Activated CD4-positive, alpha-beta T cell treated with anti-CD3 and anti-CD28 coated beads for 36 hours (primary cell): ENCODE measurements around the gene DOP1B. TPM values are rescaled to one million over a fixed set of nuclear protein-coding genes. Genes with fewer than 3 reads are reported as not detected.
A peak's percentile ranks its signal among the peaks of the same experiment; 100 is the strongest.

ENCODE experiments used
- ATAC-seq: fragments of 200-7000 bp; cut with Tn5 transposase; one replicate; pipeline ENCODE4 v1.10.0; 2021; ENCODE audit warnings: mild to moderate bottlenecking, moderate library complexity
- CTCF ChIA-PET: fragments of 350-600 bp; sonication (Branson Sonifier 250); formaldehyde crosslinking; loops from one replicate; lab custom pipeline; 2021; ENCODE audit warnings: antibody characterized with exemption; lab: Charles Lee
- POLR2A ChIA-PET: fragments of 350-600 bp; sonication (Branson Sonifier 250); formaldehyde crosslinking; loops from one replicate; lab custom pipeline; 2021; ENCODE audit warnings: antibody characterized with exemption, inconsistent platforms; lab: Charles Lee
- DNase-seq: peaks from one replicate; pipeline ENCODE4 v3.0.0-alpha.2; 2020
- H3K27ac Mint-ChIP-seq: one replicate; pipeline ENCODE4 v1.8.0; 2021; ENCODE audit warnings: mixed read lengths
- H3K27me3 Mint-ChIP-seq: one replicate; pipeline ENCODE4 v1.8.0; 2021; ENCODE audit warnings: mixed read lengths
- H3K36me3 Mint-ChIP-seq: one replicate; pipeline ENCODE4 v1.8.0; 2021; ENCODE audit warnings: low read depth, mixed read lengths
- H3K4me1 Mint-ChIP-seq: one replicate; pipeline ENCODE4 v1.8.0; 2021; ENCODE audit warnings: mixed read lengths
- H3K4me3 Mint-ChIP-seq: one replicate; pipeline ENCODE4 v1.8.0; 2021; ENCODE audit warnings: mild to moderate bottlenecking, moderate library complexity, mixed read lengths
- H3K9me3 Mint-ChIP-seq: one replicate; pipeline ENCODE4 v1.8.0; 2021; ENCODE audit warnings: low read depth, mixed read lengths
- intact Hi-C, 2 experiments: fragments of 100-400 bp; cut with DNase I in 1 of 2; cut with micrococcal nuclease in 1 of 2; formaldehyde crosslinking; loops; one replicate each; pipeline versions ENCODE4 v1.14.2 to v1.15.1; 2022 to 2024; cut with DNase I, micrococcal nuclease
- total RNA-seq, 2 experiments: library from RNA; stranded (reverse); gene quantifications; one replicate each; pipeline ENCODE4 v1.2.3, GENCODE V29; 2021

Gene DOP1B
- 10 to 100 TPM; 15.0 to 19.0 TPM for total RNA-seq

GRCh38 chr21:36156815-36157670, at the start of gene DOP1B:
TSS of gene DOP1B (plus strand) at chr21:36156824. CDS start at chr21:36164734, 7,910 bp downstream.
- ATAC-seq (peak; percentile 1), DNase-seq (peak; percentile 64)
- ChIA-PET CTCF (no interaction called here), POLR2A (interaction anchor here (1.9 kb wide), 1 partner anchor 163 kb away, joined by 5 read pairs; the partner anchor contains the start of gene MORC3)
- Mint-ChIP-seq H3K4me1 (peaks cover 23% of the 10 kb centered on the region), H3K27ac (peak within 1 kb of the TSS; percentile 25), H3K36me3 (no peaks in the 10 kb centered on the region), H3K27me3 (no peaks in the 10 kb centered on the region), H3K4me3 (peak within 1 kb of the TSS; percentile 77), H3K9me3 (no peaks in the 10 kb centered on the region)
- intact Hi-C loops = loop anchor here (1.0 to 5.0 kb wide), 10 partner anchors 16 to 1210 kb away; partner anchors contain the start of genes CBR3 (in 2 of the 2), CHAF1B (in 2 of the 2), MORC3 (in 2 of the 2) and SETD4 (in 2 of the 2)

DNA sequence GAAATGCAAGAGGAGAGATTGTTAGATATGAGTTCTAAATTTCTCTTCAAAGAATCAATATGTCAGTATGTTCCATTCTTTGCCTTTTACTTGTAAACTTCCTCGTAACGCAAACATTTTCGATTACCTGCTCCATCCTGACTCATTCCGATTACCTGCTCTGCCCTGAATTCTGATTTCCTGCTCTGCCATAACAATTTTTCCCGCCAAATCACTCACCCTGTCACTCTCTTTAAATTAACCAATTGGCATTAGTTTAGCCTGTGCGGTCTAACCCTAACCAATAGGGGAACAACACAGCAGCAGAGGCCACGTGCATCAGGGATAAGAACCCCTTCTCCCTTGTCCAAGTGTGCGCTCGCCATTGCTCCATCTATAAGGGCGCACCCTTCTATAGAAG, 46.8 kb upstream of the DOP1B start:
- CTCF ChIA-PET = interaction anchor here (1.7 kb wide), 1 partner anchor 68 kb away, joined by 3 read pairs; no protein-coding TSS in a partner anchor
- no peaks in the 10 kb centered on the region for H3K9me3 Mint-ChIP-seq
- peaks cover 21% of the 10 kb centered on the region for H3K4me1 Mint-ChIP-seq
- DNase-seq (no peak), ATAC-seq (no peak)
- H3K36me3 Mint-ChIP-seq = no peaks in the 10 kb centered on the region
- POLR2A ChIA-PET = no interaction called here
- peaks cover 19% of the 10 kb centered on the region for H3K27me3 Mint-ChIP-seq
- intact Hi-C loops = loop anchor here in 1 of 2 experiments (5.0 kb wide), 1 partner anchor 178 kb away; no protein-coding TSS in a partner anchor
- H3K4me3 Mint-ChIP-seq = no peak overlapping the region
- no peak overlapping the region for H3K27ac Mint-ChIP-seq

GRCh38 chr21:36111238-36111637, 45.4 kb upstream of the DOP1B start:
- Mint-ChIP-seq H3K27me3 (peaks cover 7% of the 10 kb centered on the region), H3K4me1 (peaks cover 19% of the 10 kb centered on the region), H3K27ac (no peak overlapping the region), H3K9me3 (no peaks in the 10 kb centered on the region), H3K4me3 (no peak overlapping the region), H3K36me3 (no peaks in the 10 kb centered on the region)
- no peak for DNase-seq
- intact Hi-C loops = loop anchor here in 1 of 2 experiments (5.0 kb wide), 1 partner anchor 179 kb away; no protein-coding TSS in a partner anchor
- CTCF ChIA-PET = interaction anchor here (1.7 to 2.8 kb wide), 2 partner anchors 51 to 70 kb away, joined by 3 to 14 read pairs; partner anchors contain the start of gene SETD4
- POLR2A ChIA-PET = no interaction called here
- ATAC-seq = no peak

DNA sequence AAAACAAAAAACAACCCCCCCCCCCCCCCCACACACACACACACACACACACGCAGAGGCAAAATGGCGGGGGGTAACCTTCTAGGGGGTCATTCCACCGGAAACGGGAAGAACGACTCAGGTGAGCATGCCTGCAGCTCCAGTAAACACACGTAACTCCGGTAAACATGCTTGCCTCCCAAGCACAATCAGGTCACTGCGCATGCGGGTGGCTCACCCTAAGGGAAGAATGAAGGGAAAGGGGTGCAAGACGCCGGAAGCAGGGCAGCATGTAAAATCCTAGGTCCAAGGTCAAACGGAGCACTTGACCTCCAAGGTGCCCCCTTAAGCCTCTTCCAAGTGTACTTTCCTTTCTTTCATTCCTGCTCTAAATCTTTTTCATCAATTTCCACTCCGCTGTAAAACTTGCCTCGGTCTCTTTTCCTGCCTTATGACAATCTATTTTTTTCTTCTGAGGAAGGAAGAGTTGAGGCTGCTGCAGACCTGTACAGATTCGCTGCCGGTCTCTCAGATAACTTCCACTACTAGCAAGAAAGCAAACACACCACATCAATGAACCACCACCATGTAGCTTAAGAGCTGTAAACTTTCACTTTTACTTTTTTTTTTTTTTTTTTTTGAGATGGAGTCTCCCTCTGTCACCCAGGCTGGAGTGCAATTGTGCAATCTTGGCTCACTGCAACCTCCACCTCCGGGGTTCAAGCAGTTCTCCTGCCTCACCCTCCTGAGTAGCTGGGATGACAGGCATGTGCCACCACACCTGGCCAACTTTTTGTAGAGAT, 42.8 kb upstream of the DOP1B start:
- ChIA-PET POLR2A (interaction anchor here (0.7 kb wide), 1 partner anchor 1916 kb away, joined by 4 read pairs; no protein-coding TSS in a partner anchor), CTCF (interaction anchor here (0.6 to 3.9 kb wide), 23 partner anchors 10 to 420 kb away, joined by 3 to 18 read pairs (median 4); partner anchors contain the start of genes CBR1 and SETD4)
- Mint-ChIP-seq H3K4me3 (peak overlapping the region; percentile 65), H3K4me1 (peaks cover 19% of the 10 kb centered on the region), H3K27me3 (no peaks in the 10 kb centered on the region), H3K36me3 (no peaks in the 10 kb centered on the region), H3K9me3 (no peaks in the 10 kb centered on the region), H3K27ac (peak overlapping the region; percentile 83)
- intact Hi-C loops = loop anchor here in 1 of 2 experiments (1.0 to 5.0 kb wide), 2 partner anchors 54 to 182 kb away; partner anchors contain the start of gene SETD4
- DNase-seq = peak; percentile 42
- peak; percentile 30 for ATAC-seq

DNA sequence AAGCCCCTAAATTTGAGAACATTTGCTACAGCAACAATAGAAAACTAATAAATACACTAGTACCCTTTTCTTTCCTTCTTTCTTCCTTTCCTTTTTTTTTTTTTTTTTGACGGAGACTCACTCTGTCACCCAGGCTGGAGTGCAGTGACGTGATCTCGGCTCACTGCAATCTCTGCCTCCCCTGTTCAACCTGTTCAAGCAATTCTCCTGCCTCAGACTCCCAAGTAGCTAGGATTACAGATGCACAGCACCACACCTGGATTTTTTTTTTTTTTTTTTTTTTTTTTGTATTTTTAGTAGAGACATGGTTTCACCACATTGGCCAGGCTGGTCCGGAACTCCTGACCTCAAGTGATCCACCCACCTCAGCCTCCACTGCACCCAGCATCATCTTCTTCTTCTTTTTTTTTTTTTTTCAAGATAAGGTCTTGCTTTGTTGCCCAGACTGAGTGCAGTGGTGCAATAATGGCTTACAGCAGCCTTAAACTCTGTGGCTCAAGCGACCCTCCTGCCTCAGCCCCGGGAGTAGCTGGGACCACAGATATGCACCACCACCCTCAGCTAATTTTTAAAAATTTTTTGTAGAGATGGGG, 41.4 kb upstream of the DOP1B start:
- POLR2A ChIA-PET = no interaction called here

DNA sequence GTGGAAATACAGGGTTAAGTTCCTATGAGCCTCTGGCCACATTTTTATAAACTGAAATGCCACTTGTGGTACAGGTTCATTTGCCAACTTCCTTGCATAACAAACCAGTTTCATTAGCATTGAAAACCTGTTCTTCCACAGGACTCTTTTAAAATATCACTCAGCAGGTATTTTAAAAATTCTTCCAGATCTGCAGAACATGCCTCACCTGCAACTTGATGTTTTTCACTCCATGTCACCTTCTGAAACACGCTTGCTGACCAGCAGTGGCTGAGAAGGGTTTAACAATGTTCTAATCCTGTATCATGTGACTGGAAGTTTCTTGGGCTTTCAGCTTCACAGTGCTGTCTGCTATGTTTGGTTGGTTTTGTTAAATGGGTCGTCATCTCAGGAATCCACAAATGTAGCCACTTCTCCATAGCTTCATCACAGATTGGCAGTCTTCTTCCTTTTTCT, 39.3 kb upstream of the DOP1B start:
- no peak overlapping the region for H3K27ac Mint-ChIP-seq
- DNase-seq (no peak), ATAC-seq (no peak)
- POLR2A ChIA-PET = no interaction called here
- CTCF ChIA-PET = interaction anchor here (0.8 to 3.9 kb wide), 7 partner anchors 7 to 89 kb away, joined by 3 to 18 read pairs (median 4); no protein-coding TSS in a partner anchor
- no peak overlapping the region for H3K4me3 Mint-ChIP-seq
- peaks cover 19% of the 10 kb centered on the region for H3K4me1 Mint-ChIP-seq
- no peaks in the 10 kb centered on the region for H3K9me3 Mint-ChIP-seq
- H3K27me3 Mint-ChIP-seq = no peaks in the 10 kb centered on the region
- intact Hi-C loops = no loop called here
- no peaks in the 10 kb centered on the region for H3K36me3 Mint-ChIP-seq

More for the DNA sequence above, 41.4 kb upstream of the DOP1B start:
- intact Hi-C loops = no loop called here
- no peak overlapping the region for H3K27ac Mint-ChIP-seq
- H3K4me3 Mint-ChIP-seq = no peak overlapping the region
- DNase-seq (no peak), ATAC-seq (no peak)
- no peaks in the 10 kb centered on the region for H3K27me3 Mint-ChIP-seq
- H3K9me3 Mint-ChIP-seq = no peaks in the 10 kb centered on the region
- CTCF ChIA-PET = interaction anchor here (0.6 to 3.9 kb wide), 9 partner anchors 9 to 1133 kb away, joined by 3 to 18 read pairs (median 4); partner anchors contain the start of gene CBR1
- no peaks in the 10 kb centered on the region for H3K36me3 Mint-ChIP-seq
- H3K4me1 Mint-ChIP-seq = peaks cover 19% of the 10 kb centered on the region

- CTCF ChIA-PET = interaction anchor here (0.5 to 0.6 kb wide), 2 partner anchors 35 to 226 kb away, joined by 3 to 4 read pairs; no protein-coding TSS in a partner anchor
- Mint-ChIP-seq H3K36me3 (no peaks in the 10 kb centered on the region), H3K4me1 (peaks cover 3% of the 10 kb centered on the region), H3K27me3 (no peaks in the 10 kb centered on the region), H3K9me3 (no peaks in the 10 kb centered on the region), H3K4me3 (no peak overlapping the region), H3K27ac (no peak overlapping the region)
- DNase-seq (no peak), ATAC-seq (no peak)
- intact Hi-C loops = no loop called here
- POLR2A ChIA-PET = no interaction called here
Measured at GRCh38 chr21:36120304-36120888, 36.2 kb upstream of the DOP1B start.

- ATAC-seq (no peak), DNase-seq (no peak)
- peaks cover 7% of the 10 kb centered on the region for H3K4me1 Mint-ChIP-seq
- CTCF ChIA-PET = interaction anchor here (1.4 to 2.9 kb wide), 3 partner anchors 7 to 28 kb away, joined by 3 to 18 read pairs (median 5); no protein-coding TSS in a partner anchor
- POLR2A ChIA-PET = no interaction called here
- no peaks in the 10 kb centered on the region for H3K27me3 Mint-ChIP-seq
- H3K4me3 Mint-ChIP-seq = no peak overlapping the region
- no peak overlapping the region for H3K27ac Mint-ChIP-seq
- no peaks in the 10 kb centered on the region for H3K9me3 Mint-ChIP-seq
- no peaks in the 10 kb centered on the region for H3K36me3 Mint-ChIP-seq
- intact Hi-C loops = no loop called here
Measured at GRCh38 chr21:36122977-36123376, 33.6 kb upstream of the DOP1B start.

GRCh38 chr21:36124395-36124794, 32.2 kb upstream of the DOP1B start:
- Mint-ChIP-seq H3K27ac (no peak overlapping the region), H3K9me3 (no peaks in the 10 kb centered on the region), H3K4me1 (peaks cover 7% of the 10 kb centered on the region), H3K4me3 (no peak overlapping the region), H3K27me3 (no peaks in the 10 kb centered on the region), H3K36me3 (no peaks in the 10 kb centered on the region)
- DNase-seq (no peak), ATAC-seq (no peak)
- ChIA-PET CTCF (interaction anchor here (0.6 to 2.9 kb wide), 7 partner anchors 8 to 245 kb away, joined by 3 to 18 read pairs (median 4); partner anchors contain the start of gene CBR1), POLR2A (no interaction called here)
- intact Hi-C loops = no loop called here
